ENCODE results near the gene C3orf18. TPM values are rescaled to one million over a fixed set of nuclear protein-coding genes. Genes with fewer than 3 reads are reported as not detected.

The C3orf18 gene
- total and polyA plus RNA-seq, 10 of the 15 experiments (the other 5 are each of a cell fraction or from before 2014, with no cell fraction given) = 0.06 to 3.2 (median 0.66) TPM

DNA sequence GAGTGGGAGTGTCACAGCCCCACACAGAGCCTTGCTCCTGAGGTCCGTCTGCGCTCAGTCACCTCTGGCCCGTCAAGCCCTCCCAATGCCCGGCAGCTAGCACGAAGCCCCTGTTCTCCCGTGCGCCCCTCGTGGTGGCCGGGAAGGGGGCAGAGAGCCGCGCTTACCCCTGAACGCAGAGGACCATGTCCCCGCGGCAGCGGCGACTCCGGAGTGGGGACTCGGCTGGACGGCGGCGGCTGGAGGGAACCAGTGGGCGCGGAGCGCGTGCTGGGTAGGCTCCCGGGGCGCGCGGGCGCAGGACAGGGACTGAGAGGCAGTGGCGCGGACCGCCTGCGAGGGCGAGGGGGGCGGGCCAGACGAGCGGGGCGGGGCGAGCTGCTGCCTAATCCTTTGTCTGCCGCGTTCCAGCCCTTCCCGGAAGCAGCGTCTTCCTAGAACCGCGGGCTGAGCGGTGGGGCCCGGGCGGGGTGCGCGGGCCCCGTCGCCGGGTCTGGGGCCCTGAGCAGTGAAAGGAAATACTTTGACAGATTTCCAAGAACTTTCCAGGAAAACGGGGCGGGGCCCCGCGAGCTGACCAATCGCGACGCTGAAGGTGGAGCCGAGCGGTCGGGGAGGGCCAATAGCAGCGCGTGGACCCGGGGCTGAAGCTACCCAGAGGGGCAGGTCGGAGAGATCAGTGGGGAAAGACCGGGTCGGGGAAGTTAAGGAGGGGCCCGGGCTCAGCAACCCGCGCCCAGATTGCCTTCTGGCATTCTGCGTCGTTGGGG, 44.1 kb upstream of the C3orf18 start, which contains the start of gene CISH (continued):
- TF ChIP-seq, protein P1, sequence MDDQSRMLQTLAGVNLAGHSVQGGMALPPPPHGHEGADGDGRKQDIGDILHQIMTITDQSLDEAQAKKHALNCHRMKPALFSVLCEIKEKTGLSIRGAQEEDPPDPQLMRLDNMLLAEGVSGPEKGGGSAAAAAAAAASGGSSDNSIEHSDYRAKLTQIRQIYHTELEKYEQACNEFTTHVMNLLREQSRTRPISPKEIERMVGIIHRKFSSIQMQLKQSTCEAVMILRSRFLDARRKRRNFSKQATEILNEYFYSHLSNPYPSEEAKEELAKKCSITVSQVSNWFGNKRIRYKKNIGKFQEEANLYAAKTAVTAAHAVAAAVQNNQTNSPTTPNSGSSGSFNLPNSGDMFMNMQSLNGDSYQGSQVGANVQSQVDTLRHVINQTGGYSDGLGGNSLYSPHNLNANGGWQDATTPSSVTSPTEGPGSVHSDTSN (IDR thresholded peaks at IDR 0.05; ENCODE audit: insufficient replicate concordance, low read depth, low read length) = no peak
- no peak for TF ChIP-seq SREBF2 (IDR thresholded peaks at IDR 0.05; ENCODE audit: low read length)
- TF ChIP-seq, protein P2, sequence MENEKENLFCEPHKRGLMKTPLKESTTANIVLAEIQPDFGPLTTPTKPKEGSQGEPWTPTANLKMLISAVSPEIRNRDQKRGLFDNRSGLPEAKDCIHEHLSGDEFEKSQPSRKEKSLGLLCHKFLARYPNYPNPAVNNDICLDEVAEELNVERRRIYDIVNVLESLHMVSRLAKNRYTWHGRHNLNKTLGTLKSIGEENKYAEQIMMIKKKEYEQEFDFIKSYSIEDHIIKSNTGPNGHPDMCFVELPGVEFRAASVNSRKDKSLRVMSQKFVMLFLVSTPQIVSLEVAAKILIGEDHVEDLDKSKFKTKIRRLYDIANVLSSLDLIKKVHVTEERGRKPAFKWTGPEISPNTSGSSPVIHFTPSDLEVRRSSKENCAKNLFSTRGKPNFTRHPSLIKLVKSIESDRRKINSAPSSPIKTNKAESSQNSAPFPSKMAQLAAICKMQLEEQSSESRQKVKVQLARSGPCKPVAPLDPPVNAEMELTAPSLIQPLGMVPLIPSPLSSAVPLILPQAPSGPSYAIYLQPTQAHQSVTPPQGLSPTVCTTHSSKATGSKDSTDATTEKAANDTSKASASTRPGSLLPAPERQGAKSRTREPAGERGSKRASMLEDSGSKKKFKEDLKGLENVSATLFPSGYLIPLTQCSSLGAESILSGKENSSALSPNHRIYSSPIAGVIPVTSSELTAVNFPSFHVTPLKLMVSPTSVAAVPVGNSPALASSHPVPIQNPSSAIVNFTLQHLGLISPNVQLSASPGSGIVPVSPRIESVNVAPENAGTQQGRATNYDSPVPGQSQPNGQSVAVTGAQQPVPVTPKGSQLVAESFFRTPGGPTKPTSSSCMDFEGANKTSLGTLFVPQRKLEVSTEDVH (IDR thresholded peaks at IDR 0.05; ENCODE audit: low read depth, partially characterized antibody) = no peak

DNA sequence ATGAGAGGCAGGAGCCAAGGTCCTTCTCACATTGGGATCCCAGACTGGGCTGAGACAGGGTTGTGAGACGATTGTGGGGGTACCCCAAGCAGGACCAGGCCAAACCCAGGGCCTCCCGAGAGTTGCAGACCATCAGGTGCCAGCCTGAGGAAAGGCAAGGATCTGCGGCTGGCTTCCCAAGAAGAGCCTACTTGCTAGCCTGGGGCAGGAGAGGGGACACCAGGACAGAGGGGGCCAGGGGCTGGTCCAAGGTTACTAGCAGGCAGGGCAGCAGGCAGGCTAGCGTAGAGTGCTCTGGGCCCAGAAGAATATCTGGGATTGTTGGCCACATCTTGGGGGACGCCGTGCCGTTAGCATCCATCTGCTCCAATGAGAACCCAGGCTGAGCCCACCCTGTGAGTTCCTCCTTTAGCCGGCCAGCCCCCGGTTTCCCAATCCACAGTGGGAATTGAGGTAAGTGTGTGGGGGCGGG, 43.5 kb upstream of the C3orf18 start:
- Histone ChIP-seq H3K9ac (ENCODE audit: control insufficient read depth, insufficient read depth, low read length) (peak overlapping the region; percentile 75), H2AFZ (ENCODE audit: control insufficient read depth, low read depth, low read length) (peak overlapping the region; percentile 50), H3K4me1 (ENCODE audit: control insufficient read depth, insufficient read depth, low read length) (peaks cover 14% of the 10 kb centered on the region), H3K79me2 (ENCODE audit: control insufficient read depth, insufficient read depth, low read length) (no peaks in the 10 kb centered on the region), H3K36me3 (ENCODE audit: control insufficient read depth in 2 of 2, insufficient read depth in 2 of 2, low read length in 1 of 2) (no peaks in the 10 kb centered on the region), H3K27me3 (replicated peaks in 1 of 2; ENCODE audit: control insufficient read depth in 2 of 2, insufficient read depth in 2 of 2, low read length in 1 of 2) (no peaks in the 10 kb centered on the region), H4K20me1 (ENCODE audit: control insufficient read depth, insufficient read depth) (no peaks in the 10 kb centered on the region), H3K27ac (ENCODE audit: control insufficient read depth, insufficient read depth) (peak overlapping the region; percentile 61; the same call in 1 of the 2 replicates), H3K4me3 (peak overlapping the region; percentile 85), H3K9me3 (replicated peaks; ENCODE audit: control insufficient read depth, insufficient read depth, low read length) (no peaks in the 10 kb centered on the region), H3K4me2 (ENCODE audit: control insufficient read depth, insufficient read depth) (peak overlapping the region; percentile 97)
- ChIA-PET POLR2A (interaction anchor here (1.3 to 5.0 kb wide), 6 partner anchors 9 to 44 kb away, joined by 3 to 54 read pairs (median 11); partner anchors contain the start of genes C3orf18 and HEMK1), SMC1A (ENCODE audit: uncharacterized antibody, unreplicated experiment) (interaction anchor here (0.9 to 11.4 kb wide), 9 partner anchors 10 to 94 kb away, joined by 3 to 186 read pairs (median 8); partner anchors contain the start of genes C3orf18 and HEMK1), RAD21 (ENCODE audit: unreplicated experiment) (interaction anchor here (0.9 to 12.9 kb wide), 9 partner anchors 9 to 759 kb away, joined by 3 to 244 read pairs (median 13); partner anchors contain the start of genes C3orf18, CYB561D2, HEMK1 and NPRL2), CTCF (interaction anchor here (1.0 to 13.9 kb wide), 11 partner anchors 8 to 778 kb away, joined by 3 to 410 read pairs (median 5); partner anchors contain the start of gene HEMK1)
- DNase-seq (ENCODE audit: low read depth, low spot score) = no peak
- BruUV-seq (replicated peaks) = no TSS peak
- in situ Hi-C loops (cut with MboI) (loop anchor here (5.0 to 25.0 kb wide), 3 partner anchors 34 to 1076 kb away; no protein-coding TSS in a partner anchor), intact Hi-C loops (cut with micrococcal nuclease; ENCODE audit: unreplicated experiment) (loop anchor here (2.0 kb wide), 1 partner anchor 20 kb away; no protein-coding TSS in a partner anchor)
- no peak for FAIRE-seq
- no peak for TF ChIP-seq EGR1 (IDR thresholded peaks at IDR 0.05; ENCODE audit: borderline replicate concordance in 1 of 2, low read depth in 2 of 2, low read length in 2 of 2)
- no peak for TF ChIP-seq EED (IDR thresholded peaks at IDR 0.05; ENCODE audit: low read depth)
- no peak for TF ChIP-seq RUNX3 (IDR thresholded peaks at IDR 0.05; ENCODE audit: low read length)
- TF ChIP-seq FOXK2 (IDR thresholded peaks at IDR 0.05) = no peak
- TF ChIP-seq, protein P3, sequence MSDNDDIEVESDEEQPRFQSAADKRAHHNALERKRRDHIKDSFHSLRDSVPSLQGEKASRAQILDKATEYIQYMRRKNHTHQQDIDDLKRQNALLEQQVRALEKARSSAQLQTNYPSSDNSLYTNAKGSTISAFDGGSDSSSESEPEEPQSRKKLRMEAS (IDR thresholded peaks at IDR 0.05; ENCODE audit: low read depth, low read length) = no peak
- WGBS (ENCODE audit: insufficient coverage, insufficient replicate concordance, low lambda C conversion rate, missing lambda C conversion rate) = 9% methylated on average over 10 of the region's 10 CpGs
- ATAC-seq = no peak
